HG03378 (cell line): ENCODE data around the gene PCDHGA10.
"Not testable (repeated sequence)": the region's sequence is repeated elsewhere in the genome, so short reads cannot be mapped to it uniquely, and the experiment has no call there.

Source experiments
- ATAC-seq: cut with Tn5 transposase; IDR thresholded peaks from one replicate; pipeline ENCODE4 v1.9.1; 2021; ENCODE audit warnings: mild to moderate bottlenecking, moderate library complexity; ENCODE audit not compliant: unreplicated experiment

Gene PCDHGA10

DNA sequence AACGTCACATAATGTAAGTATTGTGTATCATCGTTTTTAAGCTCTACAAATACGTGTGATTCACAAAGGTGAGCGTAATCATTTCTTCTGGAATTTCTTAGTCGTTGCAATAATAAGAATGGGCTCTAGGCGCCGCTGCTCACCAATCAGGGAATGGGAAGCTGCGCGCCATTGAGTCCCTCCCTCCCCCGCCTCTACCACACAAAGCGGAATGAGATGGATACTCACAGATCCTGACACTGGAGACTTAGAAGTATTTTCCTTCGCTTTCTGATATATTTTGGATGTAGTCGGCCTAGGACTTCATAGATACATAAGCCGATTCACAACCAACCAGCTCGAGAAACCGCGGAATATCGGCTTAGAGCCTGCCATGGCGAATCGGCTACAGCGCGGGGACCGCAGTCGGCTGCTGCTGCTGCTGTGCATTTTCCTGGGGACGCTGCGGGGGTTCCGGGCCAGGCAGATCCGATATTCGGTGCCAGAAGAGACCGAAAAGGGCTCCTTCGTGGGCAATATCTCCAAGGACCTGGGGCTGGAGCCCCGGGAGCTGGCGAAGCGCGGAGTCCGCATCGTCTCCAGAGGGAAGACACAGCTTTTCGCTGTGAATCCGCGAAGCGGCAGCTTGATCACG lies 8.2 kb downstream of the PCDHGA10 start, which contains the start of gene PCDHGA11:
Gene PCDHGA11 (plus strand): TSS at position 197 of the 634 bp plus-strand sequence. CDS start 177 bp downstream, at position 374.
- peak; percentile 50 for ATAC-seq

DNA sequence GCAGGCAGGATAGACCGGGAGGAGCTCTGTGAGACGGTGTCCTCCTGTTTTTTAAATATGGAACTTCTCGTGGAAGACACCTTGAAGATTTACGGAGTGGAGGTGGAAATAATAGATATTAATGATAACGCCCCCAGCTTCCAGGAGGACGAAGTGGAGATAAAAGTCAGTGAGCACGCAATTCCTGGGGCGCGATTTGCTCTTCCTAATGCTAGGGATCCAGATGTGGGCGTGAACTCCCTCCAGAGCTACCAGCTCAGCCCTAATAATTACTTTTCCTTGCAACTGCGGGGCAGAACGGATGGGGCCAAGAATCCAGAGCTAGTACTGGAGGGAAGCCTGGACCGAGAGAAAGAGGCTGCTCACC lies 8.7 kb downstream of the PCDHGA10 start:
- no peak for ATAC-seq

DNA sequence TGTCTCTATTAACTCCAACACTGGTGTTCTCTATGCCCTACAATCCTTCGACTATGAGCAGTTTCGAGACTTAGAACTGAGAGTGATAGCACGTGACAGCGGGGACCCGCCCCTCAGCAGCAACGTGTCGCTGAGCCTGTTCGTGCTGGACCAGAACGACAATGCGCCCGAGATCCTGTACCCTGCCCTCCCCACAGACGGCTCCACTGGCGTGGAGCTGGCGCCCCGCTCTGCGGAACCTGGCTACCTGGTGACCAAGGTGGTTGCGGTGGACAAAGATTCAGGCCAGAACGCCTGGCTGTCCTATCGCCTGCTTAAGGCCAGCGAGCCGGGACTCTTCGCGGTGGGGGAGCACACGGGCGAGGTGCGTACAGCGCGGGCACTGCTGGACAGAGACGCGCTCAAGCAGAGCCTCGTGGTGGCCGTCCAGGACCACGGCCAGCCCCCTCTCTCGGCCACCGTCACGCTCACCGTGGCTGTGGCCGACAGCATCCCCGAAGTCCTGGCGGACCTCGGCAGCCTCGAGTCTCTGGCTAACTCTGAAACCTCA lies 10.0 kb downstream of the PCDHGA10 start:
- ATAC-seq = no peak

DNA sequence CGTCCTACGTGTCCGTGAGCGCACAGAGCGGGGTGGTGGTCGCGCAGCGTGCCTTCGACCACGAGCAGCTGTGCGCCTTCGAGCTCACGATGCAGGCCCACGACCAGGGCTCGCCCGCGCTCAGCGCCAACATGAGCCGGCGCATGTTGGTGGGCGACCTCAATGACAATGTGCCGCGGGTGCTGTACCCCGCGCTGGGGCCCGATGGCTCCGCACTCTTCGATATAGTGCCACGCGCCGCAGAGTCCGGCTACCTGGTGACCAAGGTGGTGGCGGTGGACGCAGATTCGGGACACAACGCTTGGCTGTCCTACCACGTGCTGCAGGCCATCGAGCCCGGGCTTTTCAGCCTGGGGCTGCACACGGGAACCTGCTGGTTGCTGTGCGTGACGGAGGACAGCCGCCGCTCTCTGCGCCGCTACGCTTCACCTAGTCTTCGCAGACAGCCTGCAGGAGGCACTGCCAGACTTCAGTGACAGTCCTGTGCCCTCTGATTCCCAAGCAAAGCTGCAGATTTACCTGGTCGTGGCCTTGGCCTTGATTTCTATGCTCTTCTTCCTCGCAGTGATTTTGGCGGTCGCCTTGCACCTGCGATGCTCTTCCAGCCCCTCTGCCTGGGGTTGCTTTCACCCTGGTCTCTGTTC lies 15.1 kb downstream of the PCDHGA10 start:
- no peak for ATAC-seq

DNA sequence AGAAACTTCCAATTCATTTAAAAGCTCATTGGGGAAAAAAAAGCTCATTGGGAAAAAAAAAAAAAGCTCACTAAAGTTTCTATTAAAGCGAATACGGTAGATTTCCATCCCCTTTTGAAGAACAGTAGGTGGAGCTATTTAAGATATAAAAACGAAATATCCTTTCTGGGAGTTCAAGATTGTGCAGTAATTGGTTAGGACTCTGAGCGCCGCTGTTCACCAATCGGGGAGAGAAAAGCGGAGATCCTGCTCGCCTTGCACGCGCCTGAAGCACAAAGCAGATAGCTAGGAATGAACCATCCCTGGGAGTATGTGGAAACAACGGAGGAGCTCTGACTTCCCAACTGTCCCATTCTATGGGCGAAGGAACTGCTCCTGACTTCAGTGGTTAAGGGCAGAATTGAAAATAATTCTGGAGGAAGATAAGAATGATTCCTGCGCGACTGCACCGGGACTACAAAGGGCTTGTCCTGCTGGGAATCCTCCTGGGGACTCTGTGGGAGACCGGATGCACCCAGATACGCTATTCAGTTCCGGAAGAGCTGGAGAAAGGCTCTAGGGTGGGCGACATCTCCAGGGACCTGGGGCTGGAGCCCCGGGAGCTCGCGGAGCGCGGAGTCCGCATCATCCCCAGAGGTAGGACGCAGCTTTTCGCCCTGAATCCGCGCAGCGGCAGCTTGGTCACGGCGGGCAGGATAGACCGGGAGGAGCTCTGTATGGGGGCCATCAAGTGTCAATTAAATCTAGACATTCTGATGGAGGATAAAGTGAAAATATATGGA lies 17.7 kb downstream of the PCDHGA10 start, which contains the start of gene PCDHGA12:
Gene PCDHGA12 (plus strand): TSS at position 176 of the 782 bp plus-strand sequence. CDS start 253 bp downstream, at position 429.
- ATAC-seq = peak; percentile 93

DNA sequence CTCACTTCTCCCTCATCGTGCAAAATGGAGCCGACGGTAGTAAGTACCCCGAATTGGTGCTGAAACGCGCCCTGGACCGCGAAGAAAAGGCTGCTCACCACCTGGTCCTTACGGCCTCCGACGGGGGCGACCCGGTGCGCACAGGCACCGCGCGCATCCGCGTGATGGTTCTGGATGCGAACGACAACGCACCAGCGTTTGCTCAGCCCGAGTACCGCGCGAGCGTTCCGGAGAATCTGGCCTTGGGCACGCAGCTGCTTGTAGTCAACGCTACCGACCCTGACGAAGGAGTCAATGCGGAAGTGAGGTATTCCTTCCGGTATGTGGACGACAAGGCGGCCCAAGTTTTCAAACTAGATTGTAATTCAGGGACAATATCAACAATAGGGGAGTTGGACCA lies 18.5 kb downstream of the PCDHGA10 start:
- no peak for ATAC-seq

DNA sequence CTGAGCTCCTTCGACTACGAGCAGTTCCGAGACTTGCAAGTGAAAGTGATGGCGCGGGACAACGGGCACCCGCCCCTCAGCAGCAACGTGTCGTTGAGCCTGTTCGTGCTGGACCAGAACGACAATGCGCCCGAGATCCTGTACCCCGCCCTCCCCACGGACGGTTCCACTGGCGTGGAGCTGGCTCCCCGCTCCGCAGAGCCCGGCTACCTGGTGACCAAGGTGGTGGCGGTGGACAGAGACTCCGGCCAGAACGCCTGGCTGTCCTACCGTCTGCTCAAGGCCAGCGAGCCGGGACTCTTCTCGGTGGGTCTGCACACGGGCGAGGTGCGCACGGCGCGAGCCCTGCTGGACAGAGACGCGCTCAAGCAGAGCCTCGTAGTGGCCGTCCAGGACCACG lies 19.5 kb downstream of the PCDHGA10 start:
- not testable (repeated sequence) for ATAC-seq

DNA sequence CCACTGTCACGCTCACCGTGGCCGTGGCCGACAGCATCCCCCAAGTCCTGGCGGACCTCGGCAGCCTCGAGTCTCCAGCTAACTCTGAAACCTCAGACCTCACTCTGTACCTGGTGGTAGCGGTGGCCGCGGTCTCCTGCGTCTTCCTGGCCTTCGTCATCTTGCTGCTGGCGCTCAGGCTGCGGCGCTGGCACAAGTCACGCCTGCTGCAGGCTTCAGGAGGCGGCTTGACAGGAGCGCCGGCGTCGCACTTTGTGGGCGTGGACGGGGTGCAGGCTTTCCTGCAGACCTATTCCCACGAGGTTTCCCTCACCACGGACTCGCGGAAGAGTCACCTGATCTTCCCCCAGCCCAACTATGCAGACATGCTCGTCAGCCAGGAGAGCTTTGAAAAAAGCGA lies 19.9 kb downstream of the PCDHGA10 start:
- ATAC-seq = not testable (repeated sequence)

DNA sequence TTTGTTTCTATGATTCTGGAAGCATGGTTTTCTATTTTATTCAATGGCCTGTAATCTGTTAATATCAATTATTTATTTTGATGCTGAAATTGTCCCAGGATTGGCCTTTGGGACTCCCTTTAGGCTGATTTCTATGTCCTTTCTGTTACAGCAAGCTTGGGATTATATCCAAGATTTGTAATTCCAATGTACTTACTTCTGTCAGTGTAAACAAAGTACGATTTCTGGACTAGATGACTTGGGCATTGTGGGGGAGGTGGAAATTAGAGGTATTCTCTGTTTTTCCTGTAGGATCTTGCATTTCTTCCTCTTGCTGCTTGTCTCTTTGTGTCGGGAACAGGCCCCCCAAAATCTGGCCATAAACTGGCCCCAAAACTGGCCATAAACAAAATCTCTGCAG lies 21.2 kb downstream of the PCDHGA10 start:
- ATAC-seq = no peak

DNA sequence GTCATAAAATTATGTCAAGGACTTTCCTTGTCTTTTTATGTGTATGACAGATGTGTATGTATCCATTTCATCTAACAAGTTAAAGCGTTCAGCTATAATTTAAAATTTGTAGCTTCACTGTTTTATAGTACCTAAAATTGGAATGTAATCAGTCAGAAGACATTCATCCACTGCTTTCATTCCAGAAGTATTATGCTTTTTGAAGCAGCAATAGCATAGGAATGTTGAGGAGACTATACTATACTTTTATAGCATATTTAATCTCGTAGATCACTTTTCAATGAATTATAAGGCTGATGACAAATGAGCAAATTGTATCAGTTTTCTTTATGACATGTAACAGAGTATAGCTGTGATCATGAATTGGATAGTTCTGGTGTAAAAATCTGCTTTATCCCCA lies 24.4 kb downstream of the PCDHGA10 start:
- no peak for ATAC-seq

DNA sequence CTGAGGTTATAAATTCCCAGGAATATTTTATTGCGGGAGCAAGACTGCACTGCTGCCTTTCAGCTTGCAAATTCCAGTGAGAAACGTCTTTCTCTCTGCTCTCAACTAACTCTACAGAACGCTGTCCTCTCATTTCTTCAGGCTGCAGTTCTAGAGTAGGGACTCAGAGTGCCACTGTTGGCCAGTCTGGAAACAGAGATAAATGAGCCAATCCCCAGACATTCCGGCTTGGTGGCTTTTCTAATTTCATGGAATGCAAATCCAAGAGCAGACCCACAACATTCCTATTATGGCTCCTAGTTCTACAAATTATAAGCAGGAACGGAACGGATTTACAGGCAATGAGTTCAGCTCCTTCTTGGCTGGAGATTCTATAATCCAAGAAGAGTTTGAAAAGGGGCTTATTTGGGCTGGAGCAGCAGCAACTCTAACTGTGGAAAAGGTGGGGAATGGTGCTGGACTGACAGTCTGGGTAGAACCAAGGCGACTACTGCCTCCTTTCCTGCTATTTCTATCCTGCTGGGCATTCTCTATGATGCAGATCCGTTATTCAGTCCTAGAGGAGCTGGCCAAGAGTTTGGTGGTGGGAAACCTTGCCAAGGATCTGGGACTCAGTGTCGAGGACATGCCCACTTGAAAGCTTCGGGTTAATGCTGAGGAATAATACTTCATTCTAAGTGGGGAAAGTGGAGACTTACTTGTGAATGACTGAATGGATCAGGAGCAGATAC lies 26.8 kb downstream of the PCDHGA10 start:
- ATAC-seq = no peak

DNA sequence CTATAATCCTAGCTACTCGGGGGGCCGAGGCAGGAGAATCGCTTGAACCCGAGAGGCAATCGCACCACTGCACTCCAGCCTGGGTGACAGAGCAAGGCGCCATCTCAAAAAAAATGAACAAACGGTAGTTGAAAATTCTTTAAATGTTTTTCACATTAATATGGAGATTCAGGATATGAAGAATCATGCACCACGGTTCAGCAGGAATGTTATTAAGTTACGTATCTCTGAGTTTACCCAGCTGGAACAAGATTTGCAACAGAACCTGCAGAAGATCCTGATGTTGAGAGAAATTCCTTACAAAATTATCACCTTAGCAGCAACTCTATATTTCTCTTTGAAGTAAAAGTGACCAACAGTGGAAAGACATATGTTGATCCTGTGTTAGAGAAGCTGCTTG lies 27.6 kb downstream of the PCDHGA10 start:
- ATAC-seq = no peak

DNA sequence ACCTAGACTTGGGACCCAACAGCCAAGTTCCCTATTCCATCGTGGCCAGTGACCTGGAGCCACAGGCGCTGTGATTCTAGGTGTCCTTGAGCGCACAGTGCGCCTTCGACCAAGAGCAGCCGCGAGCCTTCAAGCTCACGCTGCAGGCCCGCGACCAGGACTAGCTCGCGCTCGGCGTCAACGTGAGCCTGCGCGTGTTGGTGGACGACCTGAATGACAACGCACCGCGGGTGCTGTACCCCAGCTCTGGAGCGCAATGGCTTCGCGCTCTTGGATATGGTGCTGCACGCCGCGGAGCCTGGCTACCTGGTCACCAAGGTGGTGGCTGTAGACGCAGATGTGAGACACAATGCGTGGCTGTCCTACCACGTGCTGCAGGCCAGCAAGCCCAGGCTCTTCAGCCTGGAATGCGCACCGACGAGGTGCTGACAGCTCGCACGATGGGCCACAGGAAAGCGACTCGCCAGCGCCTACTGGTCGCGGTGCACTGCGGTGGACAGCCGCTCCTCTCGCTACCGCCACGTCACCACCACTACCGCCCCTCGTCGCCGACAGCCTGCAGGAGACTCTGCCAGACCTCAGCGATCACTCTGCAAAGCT lies 28.9 kb downstream of the PCDHGA10 start:
- ATAC-seq = no peak

DNA sequence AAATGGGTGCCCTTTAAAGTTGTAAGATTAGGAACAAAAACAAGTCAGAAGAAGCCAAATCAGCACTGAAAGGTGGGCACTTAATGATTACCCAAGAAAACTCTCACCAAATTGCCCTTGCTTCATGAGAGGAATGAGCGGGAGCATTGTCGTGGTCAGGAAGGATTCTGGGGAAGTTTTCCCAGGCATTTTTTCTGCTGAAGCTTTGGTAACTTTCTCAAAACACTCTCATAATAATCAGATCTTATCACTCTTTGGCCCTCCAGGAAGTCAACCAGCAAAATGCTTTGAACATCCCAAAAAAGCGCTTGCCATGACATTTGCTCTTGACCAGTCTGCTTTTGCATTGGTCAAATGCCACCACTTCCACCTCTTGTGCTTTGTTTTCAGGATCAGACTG lies 52.6 kb downstream of the PCDHGA10 start:
- ATAC-seq = no peak
